Erythroblast (primary cell): ENCODE results near the gene B4GALT3.

Source experiments
- GATA1 ChIP-seq: IDR thresholded peaks from 2 replicates; pipeline ENCODE4 v1.6.1; 2011; ENCODE audit warnings: low read depth, mild to moderate bottlenecking, control low read depth, low read length, moderate library complexity
- POLR2A ChIP-seq: IDR thresholded peaks from 2 replicates; pipeline ENCODE4 v1.6.1; 2011; ENCODE audit warnings: mild to moderate bottlenecking, low read length

GRCh38 chr1:161175771-161176453 is 1.4 kb downstream of the B4GALT3 start:
- TF ChIP-seq POLR2A (no peak), GATA1 (no peak)
